NCI-H748 (cell line): ENCODE measurements around the gene PLOD2.

ENCODE experiments used
- DNase-seq: peaks from one replicate; lab custom pipeline; 2025; ENCODE audit not compliant: unreplicated experiment; lab: John Stamatoyannopoulos, UW

The PLOD2 gene

GRCh38 chr3:146166826-146167225, 5.8 kb upstream of the PLOD2 start:
- DNase-seq: no peak

DNA sequence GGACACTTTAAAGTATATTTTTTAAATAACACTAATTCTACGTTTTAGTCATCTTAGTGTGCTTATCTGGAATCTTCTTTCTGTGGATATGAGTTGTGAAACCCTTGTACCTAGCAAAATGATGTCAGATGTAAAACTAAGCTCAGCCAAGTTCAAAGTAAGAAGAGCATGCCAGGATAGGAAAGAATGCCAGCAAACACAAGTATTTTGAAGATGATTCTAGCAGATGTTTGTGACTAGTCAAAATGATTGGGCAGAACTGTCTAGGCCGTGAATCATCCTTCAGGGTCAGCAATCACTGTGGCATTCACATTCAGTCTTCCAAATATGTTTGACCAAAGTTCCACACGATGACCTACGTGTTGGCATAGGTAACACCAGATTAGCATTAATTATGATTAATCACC, 5.4 kb upstream of the PLOD2 start:
- DNase-seq: no peak

GRCh38 chr3:146165877-146166276, 4.9 kb upstream of the PLOD2 start:
- no peak for DNase-seq

DNA sequence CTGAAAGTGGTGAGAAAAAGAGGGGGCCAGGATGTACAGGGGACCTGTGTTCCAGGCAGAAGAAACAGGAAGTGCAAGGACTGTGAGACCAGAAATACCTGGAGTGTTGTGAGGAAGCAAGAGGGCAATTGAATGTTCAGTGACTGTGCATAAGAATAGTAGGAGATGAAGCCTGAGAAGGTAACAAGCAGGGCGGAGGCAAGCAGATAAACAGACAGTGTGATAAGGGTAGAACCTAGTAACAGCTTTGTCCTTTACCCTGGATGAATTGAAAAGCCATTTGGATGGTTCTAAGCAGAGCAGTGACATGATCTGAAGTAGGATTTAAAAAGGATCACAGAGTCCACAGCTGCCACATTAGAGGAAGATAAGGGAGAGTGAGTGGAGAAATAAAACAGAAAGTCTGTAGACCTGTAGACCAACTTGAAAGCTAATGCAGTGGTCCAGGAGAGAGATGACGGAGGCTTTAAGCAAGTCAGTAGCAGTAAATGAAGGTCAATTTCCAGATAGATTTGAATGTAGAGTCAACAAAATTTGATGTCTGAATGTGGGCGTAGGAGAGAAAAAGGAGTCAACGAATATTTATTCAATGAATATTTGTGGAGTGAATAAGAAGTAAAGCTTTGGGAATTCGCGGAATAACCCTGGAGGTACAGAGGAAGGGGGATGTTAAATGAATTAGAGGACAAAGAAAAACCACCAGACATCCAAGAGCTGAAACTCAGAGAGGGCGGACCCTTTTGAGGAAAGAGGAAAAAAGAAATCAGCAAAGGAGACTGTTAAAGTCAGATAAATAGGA, 4.2 kb upstream of the PLOD2 start:
- DNase-seq: no peak

DNA sequence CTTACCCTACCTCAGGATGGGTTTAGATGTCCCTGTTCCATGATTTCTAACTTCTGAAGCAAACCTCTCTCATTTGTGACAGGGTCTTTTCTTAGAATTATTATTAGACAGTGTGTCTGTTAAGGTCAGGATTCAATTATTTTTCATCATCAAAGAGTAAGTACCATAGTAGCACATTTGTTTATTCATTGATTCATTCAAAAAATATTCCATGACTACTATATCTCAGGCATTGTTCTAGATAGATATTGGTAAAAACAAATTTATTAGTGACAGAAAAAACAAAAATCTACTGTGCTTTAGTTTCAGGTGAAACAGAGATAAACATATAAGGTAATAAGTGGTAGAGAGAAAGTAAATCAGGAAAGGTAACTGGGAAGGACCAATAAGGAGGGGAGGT, 3.5 kb upstream of the PLOD2 start:
- no peak for DNase-seq

DNA sequence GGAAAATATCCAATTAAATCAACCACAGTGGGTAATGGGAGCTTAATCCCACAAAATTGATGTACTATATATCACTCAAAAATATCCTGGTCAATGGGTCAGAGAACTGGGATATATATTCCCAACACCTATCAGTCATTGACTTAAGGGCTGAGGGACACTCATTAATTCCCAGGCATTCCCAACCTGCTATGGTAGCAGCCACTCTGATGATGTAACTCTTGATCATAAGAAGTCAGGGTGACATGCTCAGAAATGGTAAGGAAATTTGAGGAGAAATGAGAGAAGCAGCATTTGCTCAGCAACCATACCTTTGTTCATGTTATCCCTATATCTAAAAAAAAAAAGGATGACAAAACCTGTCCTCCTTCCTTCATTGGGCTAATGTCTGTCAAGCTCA, 3.1 kb upstream of the PLOD2 start:
- no peak for DNase-seq

GRCh38 chr3:146163584-146163983, 2.6 kb upstream of the PLOD2 start:
- no peak for DNase-seq

- no peak for DNase-seq
Measured at GRCh38 chr3:146162561-146162960, 1.6 kb upstream of the PLOD2 start.

GRCh38 chr3:146161663-146162002, 649 bp upstream of the PLOD2 start:
- DNase-seq: peak; percentile 70

GRCh38 chr3:146160321-146160963, 542 bp downstream of the PLOD2 start:
- DNase-seq: peak; percentile 83

GRCh38 chr3:146159616-146160320, 1.2 kb downstream of the PLOD2 start:
- DNase-seq: no peak

DNA sequence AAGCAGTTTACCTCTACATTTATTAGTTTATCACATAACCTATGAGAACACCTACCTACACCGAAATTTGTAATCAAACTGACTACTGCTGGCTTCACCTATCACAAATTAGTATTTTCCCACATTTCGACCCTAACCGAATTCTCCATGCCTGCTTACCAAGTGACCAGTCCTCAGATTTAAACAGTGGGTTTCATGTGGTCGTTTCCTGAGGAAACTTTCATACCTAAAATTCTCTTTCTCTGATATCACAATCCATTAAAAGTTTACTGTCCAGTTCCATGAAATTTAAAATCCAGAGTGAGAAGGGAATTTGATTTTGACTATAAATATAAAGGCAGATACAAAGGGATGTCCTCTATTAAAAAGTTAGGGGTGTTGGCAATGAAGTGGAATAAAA, 1.9 kb downstream of the PLOD2 start:
- no peak for DNase-seq

- DNase-seq: no peak
Measured at GRCh38 chr3:146157325-146158060, 3.5 kb downstream of the PLOD2 start.

GRCh38 chr3:146156666-146157314, 4.2 kb downstream of the PLOD2 start:
- no peak for DNase-seq

GRCh38 chr3:146156095-146156494, 4.9 kb downstream of the PLOD2 start:
- no peak for DNase-seq

DNA sequence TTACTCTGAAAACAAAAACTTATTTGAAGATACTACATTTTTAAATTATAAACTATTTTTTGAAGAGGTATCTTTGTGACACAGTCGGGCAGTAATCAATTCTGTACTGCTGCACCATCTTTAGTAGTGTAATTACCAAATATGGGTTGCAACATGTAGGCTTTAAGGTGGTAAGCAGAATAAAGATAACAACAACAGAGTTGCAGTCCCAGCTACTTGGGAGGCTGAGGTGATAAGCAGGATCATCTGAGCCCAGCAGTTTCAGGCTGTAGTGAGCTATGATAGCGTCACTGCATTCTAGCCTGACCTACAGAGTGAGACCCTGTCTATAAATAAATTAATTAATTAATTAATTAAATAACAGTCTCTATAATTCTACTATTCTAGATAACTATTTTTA, 6.0 kb downstream of the PLOD2 start:
- no peak for DNase-seq

- no peak for DNase-seq
Measured at GRCh38 chr3:146154316-146154715, 6.7 kb downstream of the PLOD2 start.

DNA sequence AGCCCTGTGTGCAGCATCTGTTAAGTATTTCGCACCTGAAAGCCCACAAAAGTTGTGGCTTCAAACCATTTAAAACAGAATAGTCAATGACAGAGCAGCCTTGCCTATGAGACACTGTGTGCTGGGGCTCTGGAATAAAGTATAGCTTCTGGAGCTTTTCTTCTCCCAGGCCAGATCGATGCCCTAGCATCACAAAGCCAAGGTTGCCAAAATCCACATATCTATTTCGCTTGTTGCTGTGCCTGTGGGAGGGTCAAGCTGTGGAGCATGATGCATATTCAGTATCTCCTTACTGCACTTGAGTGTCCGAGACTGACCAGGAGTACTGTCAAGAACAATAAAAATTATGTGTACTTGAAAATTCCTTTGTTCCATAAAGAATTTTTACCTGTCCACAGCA, 7.6 kb downstream of the PLOD2 start:
- no peak for DNase-seq

DNA sequence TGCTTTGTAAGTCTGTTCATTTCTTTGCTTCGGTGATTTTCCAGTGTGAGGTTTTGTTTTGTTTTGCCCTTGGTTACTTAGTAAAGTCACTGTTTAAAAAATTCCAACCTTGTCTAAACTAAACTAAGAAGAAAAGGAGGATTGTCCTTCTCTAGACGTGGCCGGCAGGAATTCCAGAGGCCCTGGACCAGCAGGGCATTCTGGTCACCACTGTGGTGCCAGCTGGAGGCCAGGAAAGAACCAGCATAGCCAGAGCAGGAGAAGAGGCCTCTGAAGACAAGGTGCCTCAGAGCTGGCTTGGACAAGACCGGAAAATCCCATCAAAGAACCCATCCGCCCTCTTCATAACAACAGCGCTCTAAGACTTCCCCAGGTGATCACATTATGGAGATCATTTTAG, 8.2 kb downstream of the PLOD2 start:
- DNase-seq: no peak

GRCh38 chr3:146148468-146148931, 12.5 kb downstream of the PLOD2 start:
- DNase-seq: no peak

GRCh38 chr3:146145642-146146041, 15.3 kb downstream of the PLOD2 start:
- no peak for DNase-seq
